GM21737 (cell line): ENCODE results near the gene AGRN.
"Not testable (repeated sequence)": the region's sequence is repeated elsewhere in the genome, so short reads cannot be mapped to it uniquely, and the experiment has no call there.

Experiments
- ATAC-seq: cut with Tn5 transposase; IDR thresholded peaks from one replicate; pipeline ENCODE4 v1.9.1; 2021; ENCODE audit warnings: mild to moderate bottlenecking, moderate library complexity; ENCODE audit not compliant: unreplicated experiment

The AGRN gene

DNA sequence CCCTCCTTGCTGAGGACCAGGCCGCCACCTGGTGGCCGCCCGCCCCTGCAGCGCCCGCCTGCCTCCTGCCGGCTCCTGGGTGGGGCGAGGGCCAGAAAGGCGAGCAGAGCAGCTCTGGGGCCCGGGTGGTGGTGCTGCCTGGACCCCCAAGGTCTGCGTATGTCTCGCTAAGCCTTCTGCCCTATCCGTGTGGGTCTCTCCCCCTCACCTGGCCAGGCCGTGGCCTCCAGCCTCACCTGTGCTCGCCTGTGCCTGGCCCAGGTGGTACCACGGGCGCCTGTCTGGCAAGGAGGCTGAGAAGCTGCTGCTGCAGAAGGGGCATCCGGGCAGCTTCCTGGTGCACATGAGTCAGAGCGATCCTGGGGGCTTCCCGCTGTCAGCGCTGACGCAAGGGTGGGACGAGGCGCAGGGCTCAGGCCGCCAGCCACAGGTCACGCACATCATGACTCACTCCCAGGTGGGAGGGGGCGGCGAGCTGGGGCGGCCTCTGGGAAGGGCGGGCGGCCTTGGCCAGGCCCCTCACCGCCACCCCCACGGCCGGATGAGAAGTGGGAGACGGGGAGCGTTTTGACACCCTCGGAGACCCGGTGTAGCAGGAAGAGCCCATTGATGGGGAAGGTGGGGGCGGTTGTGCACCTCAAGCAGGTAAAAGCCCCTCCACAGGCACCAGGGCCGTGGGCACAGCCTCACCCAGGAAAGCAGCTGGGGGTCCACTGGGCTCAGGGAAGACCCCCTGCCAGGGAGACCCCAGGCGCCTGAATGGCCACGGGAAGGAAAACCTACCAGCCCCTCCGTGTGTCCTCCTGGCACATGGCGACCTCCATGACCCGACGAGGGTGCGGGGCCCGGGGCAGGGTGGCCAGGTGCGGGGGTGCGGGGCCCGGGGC is 44.3 kb downstream of the AGRN start:
- ATAC-seq: peak; percentile 45

GRCh38 chr1:1065265-1065939 is 45.5 kb downstream of the AGRN start:
- no peak for ATAC-seq

GRCh38 chr1:1065940-1066304 is 46.0 kb downstream of the AGRN start:
- not testable (repeated sequence) for ATAC-seq

GRCh38 chr1:1066403-1067283 is 46.7 kb downstream of the AGRN start:
- ATAC-seq: no peak

DNA sequence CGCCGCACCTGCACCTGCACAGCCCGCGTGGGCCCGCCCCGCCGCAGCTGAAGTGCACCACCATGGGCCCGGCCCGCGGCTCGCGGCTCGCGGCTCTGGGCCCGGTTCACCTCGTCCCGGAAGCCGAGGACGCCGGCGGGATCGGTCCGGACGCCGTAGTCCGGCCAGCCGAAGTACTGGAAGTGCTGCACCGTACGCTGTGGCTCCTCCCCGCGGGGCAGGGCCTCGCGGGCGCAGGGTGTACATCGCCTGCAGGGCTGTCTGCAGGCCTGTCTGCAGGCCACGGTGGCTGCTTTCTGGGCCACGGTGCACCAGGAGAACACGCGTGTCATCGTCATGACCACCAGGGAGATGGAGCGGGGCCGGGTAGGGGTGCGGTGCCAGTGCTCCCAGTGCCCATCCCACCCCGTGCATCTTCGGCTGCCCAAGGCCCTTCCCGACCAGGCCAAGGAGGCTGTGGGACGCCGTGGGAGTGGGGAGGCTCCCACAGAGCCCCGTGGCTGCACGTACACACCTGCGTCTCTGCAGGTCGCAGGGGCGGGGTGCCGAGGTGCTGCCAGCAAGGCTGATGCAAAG is 47.5 kb downstream of the AGRN start:
- no peak for ATAC-seq

GRCh38 chr1:1067860-1068516 is 48.1 kb downstream of the AGRN start:
- ATAC-seq: no peak

GRCh38 chr1:1068517-1069055 is 48.7 kb downstream of the AGRN start:
- ATAC-seq: peak; percentile 3

GRCh38 chr1:1069056-1069710 is 49.3 kb downstream of the AGRN start:
- ATAC-seq: peak; percentile 46

GRCh38 chr1:1069711-1070676 is 50.1 kb downstream of the AGRN start:
- no peak for ATAC-seq

DNA sequence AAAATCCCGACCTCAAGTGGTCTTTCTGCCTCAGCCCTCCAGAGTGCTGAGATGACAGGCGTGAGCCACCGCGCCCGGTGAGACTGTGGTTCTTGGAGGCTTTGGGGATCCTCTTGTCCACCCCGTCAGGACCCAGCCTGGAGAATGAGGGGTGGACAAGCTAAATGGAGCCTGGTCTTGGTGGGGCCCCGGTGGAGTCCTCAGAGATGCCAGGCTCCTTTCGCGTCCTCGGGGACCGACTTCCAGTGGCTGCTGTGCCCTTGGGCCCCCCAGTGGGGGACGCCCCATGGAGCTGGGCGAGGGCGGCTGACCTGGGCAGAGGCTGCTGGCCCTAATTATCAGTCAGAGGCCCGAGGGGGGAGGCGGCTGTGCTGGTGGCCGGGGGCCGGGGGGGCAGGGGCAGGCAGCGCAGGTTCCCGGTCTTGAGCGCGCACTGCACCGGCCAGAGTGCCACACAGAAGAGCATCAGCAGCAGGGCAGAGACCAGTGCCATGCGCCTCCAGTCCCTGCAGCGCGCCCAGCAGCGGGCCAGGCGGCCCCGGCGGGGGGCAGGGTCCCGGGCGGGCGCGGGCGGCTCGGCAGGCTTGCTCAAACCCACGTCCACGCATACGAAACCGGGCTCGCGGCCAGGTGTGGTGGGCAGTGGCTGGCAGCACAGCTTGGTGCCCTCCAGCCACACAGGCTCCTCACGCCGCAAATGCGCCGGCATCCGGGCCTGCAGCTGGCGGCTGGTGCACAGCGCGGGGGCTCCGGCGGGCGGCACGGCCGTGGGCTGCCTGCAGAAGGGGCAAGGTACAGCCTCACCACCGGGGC is 51.8 kb downstream of the AGRN start:
- no peak for ATAC-seq

- no peak for ATAC-seq
Measured at GRCh38 chr1:1072299-1072848, 52.5 kb downstream of the AGRN start.

DNA sequence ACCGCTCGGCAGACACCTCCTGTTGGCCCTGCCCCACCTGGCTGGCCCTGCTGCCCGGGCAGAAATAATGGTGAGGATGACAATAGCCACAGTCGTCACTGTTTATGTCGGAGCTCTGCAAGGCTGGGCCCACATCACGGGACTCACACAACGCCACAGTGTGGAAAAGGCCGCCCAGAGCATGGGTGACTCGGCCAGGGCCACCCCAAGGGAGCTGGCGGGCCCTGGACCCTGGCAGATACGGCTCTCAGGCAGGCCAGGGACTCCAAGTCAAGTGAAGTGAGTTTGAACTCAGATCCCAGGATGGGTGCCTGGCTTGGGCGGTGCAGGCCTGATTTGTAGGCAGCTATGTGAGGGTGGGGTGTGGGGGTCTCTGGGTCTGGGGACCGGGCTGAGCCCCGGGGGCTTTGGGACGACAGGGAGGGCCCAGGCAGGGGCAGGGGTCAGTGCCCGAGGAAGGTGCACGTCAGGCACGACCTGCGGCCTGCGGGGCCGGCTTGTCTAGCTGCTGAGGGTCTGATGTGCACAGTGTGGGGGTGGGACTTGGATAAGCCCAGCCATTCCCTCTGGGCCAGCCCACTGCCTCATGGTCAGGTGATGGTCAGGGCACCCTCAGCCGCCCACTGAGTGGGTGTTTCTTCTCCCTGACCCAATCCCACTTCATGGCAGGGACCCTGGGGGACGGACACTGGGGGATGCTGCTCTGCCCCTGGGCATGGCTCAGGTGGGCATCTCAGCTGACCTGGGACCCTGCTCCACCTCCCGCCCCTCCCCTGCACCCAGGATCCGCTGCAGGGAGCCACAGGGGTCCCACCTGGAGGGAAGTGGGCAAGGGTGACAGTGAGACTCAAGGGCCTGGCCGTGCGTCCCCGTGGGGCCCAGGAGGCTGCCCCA is 53.2 kb downstream of the AGRN start:
- ATAC-seq: no peak

GRCh38 chr1:1073743-1074587 is 54.0 kb downstream of the AGRN start, which contains the start of gene RNF223:
Gene RNF223 (minus strand): TSS chr1:1074306. CDS start chr1:1072566, 1,740 bp downstream.
- ATAC-seq: no peak

DNA sequence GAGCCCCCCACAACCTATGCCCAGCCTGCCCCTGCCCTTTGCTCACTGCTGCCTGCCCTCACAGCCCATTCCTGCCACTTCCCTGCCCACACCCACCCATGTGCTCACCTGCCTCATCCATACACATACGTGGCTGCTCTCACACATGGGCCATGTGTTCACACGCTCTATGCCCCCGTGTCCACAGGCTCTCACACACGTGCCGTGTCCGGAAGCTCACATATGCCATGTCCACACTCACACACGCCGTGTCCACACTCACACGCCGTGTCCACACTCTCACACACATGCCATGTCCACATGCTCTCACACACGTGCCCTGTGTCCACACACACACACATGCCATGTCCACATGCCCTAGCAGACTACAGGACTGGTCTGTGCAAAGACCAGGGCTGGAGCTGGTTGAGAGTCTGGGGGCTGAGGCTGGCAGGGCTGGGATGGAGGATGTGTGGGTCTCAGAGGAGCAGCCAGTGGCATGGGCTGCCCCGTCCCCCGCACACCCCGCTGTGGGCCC is 54.8 kb downstream of the AGRN start:
- no peak for ATAC-seq
